H1 (cell line): ENCODE measurements around the gene FBXO38.

Experiments
- CTCF ChIP-seq, 3 experiments: IDR thresholded peaks; 1 replicate in 2 of 3; 2 replicates in 1 of 3; pipeline versions ENCODE4 v1.5.1 to v1.6.1; 2011; ENCODE audit warnings: low read length in 3 of 3, mild to moderate bottlenecking in 3 of 3, inconsistent platforms in 2 of 3, low read depth in 1 of 3, moderate library complexity in 1 of 3; ENCODE audit not compliant: insufficient read depth in 1 of 3; ENCODE audit errors: control extremely low read depth in 1 of 3
- POLR2A ChIP-seq, 2 experiments: IDR thresholded peaks; 1 replicate in 1 of 2; 2 replicates in 1 of 2; pipeline ENCODE4 v1.6.1; 2011; ENCODE audit warnings: low read depth in 2 of 2, low read length in 2 of 2, mild to moderate bottlenecking in 2 of 2; ENCODE audit errors: control extremely low read depth in 1 of 2

- TF ChIP-seq POLR2A (IDR thresholded peaks at IDR 0.05; ENCODE audit: control extremely low read depth in 1 of 2, low read depth in 2 of 2, low read length in 2 of 2): no peak
- no peak for TF ChIP-seq CTCF (IDR thresholded peaks at IDR 0.05; ENCODE audit: control extremely low read depth in 1 of 3, insufficient read depth in 1 of 3, low read depth in 1 of 3, low read length in 3 of 3)
These were observed 1.9 kb upstream of the FBXO38 start for GRCh38 chr5:148381906-148382305.
